ENCODE data around the gene NFATC2.

DNA sequence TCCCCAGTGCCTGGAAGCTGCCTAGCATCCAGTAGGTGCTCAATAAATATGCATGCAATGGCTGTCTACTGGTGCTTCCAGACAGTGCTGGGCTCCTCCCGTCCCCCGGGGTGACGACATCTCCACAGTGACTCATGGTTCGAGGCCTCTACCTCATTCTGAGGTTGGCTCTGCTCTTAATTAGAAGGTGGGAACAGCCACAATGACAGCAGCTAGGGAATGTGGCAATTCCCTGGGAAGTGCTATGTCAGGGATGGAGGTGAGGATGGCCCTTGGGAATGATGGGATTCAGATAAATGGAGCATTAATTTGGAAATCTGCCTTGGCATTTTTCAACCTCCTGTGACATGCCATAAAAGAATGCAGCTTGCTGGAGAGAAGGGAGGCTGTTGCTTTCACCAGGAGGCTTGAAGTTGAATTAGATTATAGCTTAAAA is 43.5 kb upstream of the NFATC2 start:
- TF ChIP-seq, protein P1, sequence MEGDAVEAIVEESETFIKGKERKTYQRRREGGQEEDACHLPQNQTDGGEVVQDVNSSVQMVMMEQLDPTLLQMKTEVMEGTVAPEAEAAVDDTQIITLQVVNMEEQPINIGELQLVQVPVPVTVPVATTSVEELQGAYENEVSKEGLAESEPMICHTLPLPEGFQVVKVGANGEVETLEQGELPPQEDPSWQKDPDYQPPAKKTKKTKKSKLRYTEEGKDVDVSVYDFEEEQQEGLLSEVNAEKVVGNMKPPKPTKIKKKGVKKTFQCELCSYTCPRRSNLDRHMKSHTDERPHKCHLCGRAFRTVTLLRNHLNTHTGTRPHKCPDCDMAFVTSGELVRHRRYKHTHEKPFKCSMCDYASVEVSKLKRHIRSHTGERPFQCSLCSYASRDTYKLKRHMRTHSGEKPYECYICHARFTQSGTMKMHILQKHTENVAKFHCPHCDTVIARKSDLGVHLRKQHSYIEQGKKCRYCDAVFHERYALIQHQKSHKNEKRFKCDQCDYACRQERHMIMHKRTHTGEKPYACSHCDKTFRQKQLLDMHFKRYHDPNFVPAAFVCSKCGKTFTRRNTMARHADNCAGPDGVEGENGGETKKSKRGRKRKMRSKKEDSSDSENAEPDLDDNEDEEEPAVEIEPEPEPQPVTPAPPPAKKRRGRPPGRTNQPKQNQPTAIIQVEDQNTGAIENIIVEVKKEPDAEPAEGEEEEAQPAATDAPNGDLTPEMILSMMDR (IDR thresholded peaks at IDR 0.05) = no peak
- TF ChIP-seq POLR2A (IDR thresholded peaks at IDR 0.05) = no peak

Data from Peyer's patch (tissue), 4 donors.